ENCODE measurements around the gene GLT1D1.

DNA sequence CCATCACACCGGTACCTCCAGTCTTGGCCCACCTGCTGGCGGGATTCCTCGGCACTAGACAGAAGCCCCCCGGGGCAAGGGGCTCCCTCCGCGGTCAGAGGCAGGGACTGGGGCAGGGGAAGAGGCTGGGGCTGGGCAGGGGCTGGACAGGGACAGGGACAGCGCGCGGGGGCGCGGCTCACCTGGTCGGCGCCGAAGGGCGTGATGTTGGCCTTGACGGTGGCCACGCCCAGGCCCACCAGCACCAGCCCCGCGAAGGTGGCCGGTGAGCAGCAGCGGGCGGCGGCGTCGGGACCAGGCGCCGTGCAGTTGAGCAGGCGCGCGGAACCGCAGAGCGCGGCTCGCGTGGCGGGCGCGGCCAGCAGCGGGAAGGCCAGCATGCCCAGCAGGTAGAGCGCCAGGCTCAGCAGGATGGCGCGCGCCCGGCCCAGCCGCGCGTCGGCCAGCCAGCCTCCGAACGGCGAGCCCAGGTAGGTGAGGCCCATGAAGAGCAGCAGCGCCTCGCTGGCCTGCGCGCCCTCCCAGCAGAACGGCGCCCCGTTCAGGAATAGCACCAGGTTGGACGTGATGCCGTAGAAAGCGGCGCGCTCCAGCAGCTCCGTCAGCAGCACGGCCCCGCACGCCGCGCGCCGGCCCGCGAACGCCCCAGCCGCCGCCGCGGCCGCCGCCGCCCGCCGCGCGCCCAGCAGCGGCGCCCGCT, 29.9 kb upstream of the GLT1D1 start:
- TF ChIP-seq, protein P1, sequence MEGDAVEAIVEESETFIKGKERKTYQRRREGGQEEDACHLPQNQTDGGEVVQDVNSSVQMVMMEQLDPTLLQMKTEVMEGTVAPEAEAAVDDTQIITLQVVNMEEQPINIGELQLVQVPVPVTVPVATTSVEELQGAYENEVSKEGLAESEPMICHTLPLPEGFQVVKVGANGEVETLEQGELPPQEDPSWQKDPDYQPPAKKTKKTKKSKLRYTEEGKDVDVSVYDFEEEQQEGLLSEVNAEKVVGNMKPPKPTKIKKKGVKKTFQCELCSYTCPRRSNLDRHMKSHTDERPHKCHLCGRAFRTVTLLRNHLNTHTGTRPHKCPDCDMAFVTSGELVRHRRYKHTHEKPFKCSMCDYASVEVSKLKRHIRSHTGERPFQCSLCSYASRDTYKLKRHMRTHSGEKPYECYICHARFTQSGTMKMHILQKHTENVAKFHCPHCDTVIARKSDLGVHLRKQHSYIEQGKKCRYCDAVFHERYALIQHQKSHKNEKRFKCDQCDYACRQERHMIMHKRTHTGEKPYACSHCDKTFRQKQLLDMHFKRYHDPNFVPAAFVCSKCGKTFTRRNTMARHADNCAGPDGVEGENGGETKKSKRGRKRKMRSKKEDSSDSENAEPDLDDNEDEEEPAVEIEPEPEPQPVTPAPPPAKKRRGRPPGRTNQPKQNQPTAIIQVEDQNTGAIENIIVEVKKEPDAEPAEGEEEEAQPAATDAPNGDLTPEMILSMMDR (IDR thresholded peaks at IDR 0.05): no peak
- no peak for TF ChIP-seq POLR2AphosphoS5 (IDR thresholded peaks at IDR 0.05)
- no peak for TF ChIP-seq POLR2A (IDR thresholded peaks at IDR 0.05)
- no peak for TF ChIP-seq EP300 (IDR thresholded peaks at IDR 0.05)
